ENCODE results near the gene PRELP. TPM values are rescaled to one million over a fixed set of nuclear protein-coding genes. Genes with fewer than 3 reads are reported as not detected.
"Not testable (repeated sequence)": the region's sequence is repeated elsewhere in the genome, so short reads cannot be mapped to it uniquely, and the experiment has no call there.

The PRELP gene
- total RNA-seq, 2 experiments from 2014 or later, result not detected

- H3K9me3 Mint-ChIP-seq; H3K36me3 Mint-ChIP-seq (ENCODE audit: low read depth); DNase-seq; H3K4me3 Mint-ChIP-seq; POLR2A ChIA-PET; H3K27me3 Mint-ChIP-seq; H3K27ac Mint-ChIP-seq: not testable (repeated sequence)
- CTCF ChIA-PET, result interaction anchor here (0.8 to 2.4 kb wide), 3 partner anchors 12 to 214 kb away, joined by 3 to 9 read pairs (median 6); no protein-coding TSS in a partner anchor
- H3K4me1 Mint-ChIP-seq, result peaks cover 18% of the 10 kb centered on the region
Observed at GRCh38 chr1:203518139-203518538, 42.5 kb downstream of the PRELP start.

- peaks cover 14% of the 10 kb centered on the region for H3K4me1 Mint-ChIP-seq
- H3K27ac Mint-ChIP-seq, result no peak overlapping the region
- POLR2A ChIA-PET, result no interaction called here
- no peaks in the 10 kb centered on the region for H3K36me3 Mint-ChIP-seq (ENCODE audit: low read depth)
- H3K4me3 Mint-ChIP-seq, result no peak overlapping the region
- no peak for DNase-seq
- H3K9me3 Mint-ChIP-seq, result no peaks in the 10 kb centered on the region
- H3K27me3 Mint-ChIP-seq, result no peaks in the 10 kb centered on the region
- CTCF ChIA-PET, result interaction anchor here (0.8 to 1.3 kb wide), 4 partner anchors 10 to 213 kb away, joined by 3 to 6 read pairs (median 3); no protein-coding TSS in a partner anchor
Observed at GRCh38 chr1:203518541-203518940, 42.9 kb downstream of the PRELP start.

GRCh38 chr1:203519053-203519840 lies 43.6 kb downstream of the PRELP start:
- no peaks in the 10 kb centered on the region for H3K27me3 Mint-ChIP-seq
- CTCF ChIA-PET, result interaction anchor here (0.8 to 1.6 kb wide), 5 partner anchors 9 to 213 kb away, joined by 3 to 6 read pairs (median 3); no protein-coding TSS in a partner anchor
- H3K27ac Mint-ChIP-seq, result no peak overlapping the region
- H3K36me3 Mint-ChIP-seq (ENCODE audit: low read depth), result no peaks in the 10 kb centered on the region
- no peak for DNase-seq
- peaks cover 7% of the 10 kb centered on the region for H3K4me1 Mint-ChIP-seq
- no peak overlapping the region for H3K4me3 Mint-ChIP-seq
- H3K9me3 Mint-ChIP-seq, result no peaks in the 10 kb centered on the region
- POLR2A ChIA-PET, result no interaction called here

DNA sequence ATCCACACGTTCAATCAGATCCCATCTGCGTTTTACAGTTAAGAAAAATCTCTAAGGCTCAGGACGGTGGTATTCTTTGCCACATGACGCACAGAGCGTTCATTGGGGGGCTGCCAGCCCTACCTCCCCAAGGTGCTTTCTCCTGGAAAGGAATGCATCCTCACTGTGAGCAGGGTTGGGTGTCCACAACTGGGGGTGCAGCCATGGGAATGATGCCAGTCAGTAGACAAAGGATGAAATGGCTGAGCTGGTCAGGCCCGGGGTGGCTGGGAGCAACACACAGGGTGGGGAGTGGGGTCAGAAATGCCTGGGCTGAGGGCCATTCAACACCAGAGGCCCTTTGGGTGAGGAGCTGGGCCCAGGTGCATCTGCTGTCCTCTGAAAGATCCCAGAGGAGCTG lies 44.3 kb downstream of the PRELP start:
- POLR2A ChIA-PET, result no interaction called here
- no peaks in the 10 kb centered on the region for H3K27me3 Mint-ChIP-seq
- no peaks in the 10 kb centered on the region for H3K36me3 Mint-ChIP-seq (ENCODE audit: low read depth)
- no peak overlapping the region for H3K4me3 Mint-ChIP-seq
- CTCF ChIA-PET, result interaction anchor here (1.6 kb wide), 1 partner anchor 13 kb away, joined by 4 read pairs; no protein-coding TSS in a partner anchor
- DNase-seq, result no peak
- peaks cover 3% of the 10 kb centered on the region for H3K4me1 Mint-ChIP-seq
- H3K9me3 Mint-ChIP-seq, result no peaks in the 10 kb centered on the region
- no peak overlapping the region for H3K27ac Mint-ChIP-seq

DNA sequence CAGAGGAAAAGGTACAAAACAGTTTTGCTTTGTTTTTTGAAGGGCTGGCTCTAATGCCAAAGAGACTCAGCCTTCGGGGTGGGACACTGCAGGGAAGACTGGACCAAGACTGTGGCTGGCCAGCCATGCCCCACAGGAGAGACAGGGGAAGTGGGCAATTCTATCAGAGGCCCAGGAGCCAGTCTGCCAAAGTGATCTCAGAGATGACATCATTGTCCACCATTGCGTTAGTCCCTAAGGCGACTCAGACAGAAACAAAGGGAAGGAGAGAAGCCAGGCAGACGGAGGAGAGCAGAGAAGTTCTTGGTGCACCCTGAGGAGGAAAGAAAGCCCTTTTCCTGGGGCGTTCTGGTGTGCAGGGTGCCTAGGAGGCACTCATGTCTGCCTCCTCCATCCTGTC lies 44.7 kb downstream of the PRELP start:
- H3K27me3 Mint-ChIP-seq, result no peaks in the 10 kb centered on the region
- ChIA-PET POLR2A (no interaction called here), CTCF (interaction anchor here (1.6 kb wide), 1 partner anchor 13 kb away, joined by 4 read pairs; no protein-coding TSS in a partner anchor)
- no peaks in the 10 kb centered on the region for H3K36me3 Mint-ChIP-seq (ENCODE audit: low read depth)
- H3K4me3 Mint-ChIP-seq, result no peak overlapping the region
- no peaks in the 10 kb centered on the region for H3K9me3 Mint-ChIP-seq
- no peak overlapping the region for H3K27ac Mint-ChIP-seq
- no peak for DNase-seq
- H3K4me1 Mint-ChIP-seq, result peaks cover 2% of the 10 kb centered on the region

- no peak overlapping the region for H3K4me3 Mint-ChIP-seq
- no peak for DNase-seq
Observed at GRCh38 chr1:203521074-203521794, 45.6 kb downstream of the PRELP start.

DNA sequence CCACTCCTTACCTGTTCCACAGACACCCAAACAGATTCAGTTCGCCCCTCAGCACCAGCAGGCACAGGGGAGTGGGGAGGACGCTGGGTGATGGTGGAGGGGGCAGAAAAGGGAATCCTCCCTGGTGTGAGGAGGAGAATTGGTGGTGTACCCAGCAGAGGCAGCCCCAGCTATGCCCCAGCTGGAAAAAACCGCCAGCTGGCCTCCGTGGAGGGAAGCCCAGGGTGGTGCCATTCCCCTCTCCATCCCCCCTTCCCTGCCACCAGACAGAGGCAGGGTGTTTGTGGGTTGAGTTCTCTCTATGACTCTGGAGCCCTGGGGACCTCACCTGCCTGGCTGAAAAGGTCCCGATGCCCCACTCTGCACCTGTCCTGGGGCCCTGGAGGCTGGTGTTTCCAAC lies 46.2 kb downstream of the PRELP start:
- no peak overlapping the region for H3K27ac Mint-ChIP-seq
- POLR2A ChIA-PET, result no interaction called here

More at GRCh38 chr1:203521074-203521794, 45.6 kb downstream of the PRELP start:
- Mint-ChIP-seq H3K9me3 (no peaks in the 10 kb centered on the region), H3K4me1 (no peaks in the 10 kb centered on the region), H3K27ac (no peak overlapping the region), H3K36me3 (ENCODE audit: low read depth) (no peaks in the 10 kb centered on the region), H3K27me3 (no peaks in the 10 kb centered on the region)
- POLR2A ChIA-PET, result no interaction called here
- CTCF ChIA-PET, result interaction anchor here (0.8 to 1.6 kb wide), 3 partner anchors 14 to 201 kb away, joined by 3 to 5 read pairs (median 4); no protein-coding TSS in a partner anchor

DNA sequence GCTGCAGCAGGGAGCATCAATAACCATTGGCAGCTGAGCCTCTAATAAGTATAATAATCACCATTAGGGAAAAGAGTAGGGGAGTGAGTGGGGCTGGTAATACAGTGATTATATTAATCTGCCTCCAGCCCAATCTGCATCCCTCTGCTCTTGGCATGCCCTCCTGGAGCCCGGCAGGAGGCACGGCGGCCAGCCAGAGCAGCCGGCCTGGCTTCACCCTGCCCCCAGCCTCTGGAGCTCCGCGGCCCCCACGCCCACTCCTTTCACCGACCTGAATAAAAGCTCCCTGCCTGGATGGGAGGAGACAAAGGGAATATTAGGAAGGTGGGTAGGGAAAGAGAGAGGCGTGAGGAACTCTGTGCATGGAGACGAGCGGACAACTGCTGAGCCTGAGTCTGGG lies 46.6 kb downstream of the PRELP start:
- ChIA-PET CTCF (interaction anchor here (0.7 to 1.5 kb wide), 3 partner anchors 17 to 202 kb away, joined by 3 to 5 read pairs (median 3); no protein-coding TSS in a partner anchor), POLR2A (no interaction called here)
- DNase-seq, result no peak
- Mint-ChIP-seq H3K27ac (no peak overlapping the region), H3K4me1 (no peaks in the 10 kb centered on the region), H3K27me3 (no peaks in the 10 kb centered on the region), H3K36me3 (ENCODE audit: low read depth) (no peaks in the 10 kb centered on the region), H3K4me3 (no peak overlapping the region), H3K9me3 (no peaks in the 10 kb centered on the region)

More for the DNA sequence above, 46.2 kb downstream of the PRELP start:
- no peaks in the 10 kb centered on the region for H3K36me3 Mint-ChIP-seq (ENCODE audit: low read depth)
- CTCF ChIA-PET, result interaction anchor here (0.7 to 1.5 kb wide), 3 partner anchors 17 to 201 kb away, joined by 3 to 5 read pairs (median 3); no protein-coding TSS in a partner anchor
- H3K4me3 Mint-ChIP-seq, result no peak overlapping the region
- H3K9me3 Mint-ChIP-seq, result no peaks in the 10 kb centered on the region
- no peaks in the 10 kb centered on the region for H3K27me3 Mint-ChIP-seq
- no peaks in the 10 kb centered on the region for H3K4me1 Mint-ChIP-seq
- DNase-seq, result no peak

DNA sequence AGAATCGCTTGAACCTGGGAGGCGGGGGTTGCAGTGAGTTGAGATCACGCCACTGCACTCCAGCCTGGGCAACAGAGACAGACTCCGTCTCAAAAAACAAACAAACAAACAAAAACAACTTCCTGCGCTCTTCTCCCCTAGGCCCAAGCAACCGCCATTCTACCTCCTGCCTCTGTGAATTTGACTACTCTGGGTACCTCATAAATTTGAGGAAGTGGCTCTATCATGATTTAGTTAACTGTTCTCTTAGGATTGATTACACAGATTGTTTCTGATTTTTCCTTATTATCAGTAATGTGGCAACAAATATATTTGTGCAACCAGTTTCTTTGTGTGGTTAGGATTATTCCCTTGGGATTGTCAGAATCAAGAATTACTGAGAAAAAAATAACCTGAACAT lies 48.1 kb downstream of the PRELP start:
- no peak for DNase-seq
- no peak overlapping the region for H3K27ac Mint-ChIP-seq
- H3K27me3 Mint-ChIP-seq, result no peaks in the 10 kb centered on the region
- H3K36me3 Mint-ChIP-seq (ENCODE audit: low read depth), result no peaks in the 10 kb centered on the region
- no peak overlapping the region for H3K4me3 Mint-ChIP-seq
- POLR2A ChIA-PET, result no interaction called here
- H3K9me3 Mint-ChIP-seq, result no peaks in the 10 kb centered on the region
- CTCF ChIA-PET, result no interaction called here
- no peaks in the 10 kb centered on the region for H3K4me1 Mint-ChIP-seq

- POLR2A ChIA-PET, result no interaction called here
- Mint-ChIP-seq H3K9me3 (no peaks in the 10 kb centered on the region), H3K4me1 (no peaks in the 10 kb centered on the region), H3K27me3 (no peaks in the 10 kb centered on the region), H3K27ac (no peak overlapping the region), H3K4me3 (no peak overlapping the region), H3K36me3 (ENCODE audit: low read depth) (no peaks in the 10 kb centered on the region)
- CTCF ChIA-PET, result interaction anchor here (0.7 kb wide), 1 partner anchor 50 kb away, joined by 3 read pairs; no protein-coding TSS in a partner anchor
- no peak for DNase-seq
Observed at GRCh38 chr1:203524152-203524551, 48.5 kb downstream of the PRELP start.

- no peak for DNase-seq
- no peak overlapping the region for H3K27ac Mint-ChIP-seq
- no peak overlapping the region for H3K4me3 Mint-ChIP-seq
- CTCF ChIA-PET, result interaction anchor here (0.7 kb wide), 1 partner anchor 50 kb away, joined by 3 read pairs; no protein-coding TSS in a partner anchor
- peaks cover 2% of the 10 kb centered on the region for H3K4me1 Mint-ChIP-seq
- no peaks in the 10 kb centered on the region for H3K9me3 Mint-ChIP-seq
- POLR2A ChIA-PET, result no interaction called here
- no peaks in the 10 kb centered on the region for H3K36me3 Mint-ChIP-seq (ENCODE audit: low read depth)
- no peaks in the 10 kb centered on the region for H3K27me3 Mint-ChIP-seq
Observed at GRCh38 chr1:203524824-203525223, 49.2 kb downstream of the PRELP start.

- no peak overlapping the region for H3K27ac Mint-ChIP-seq
- CTCF ChIA-PET, result no interaction called here
- no peak for DNase-seq
- no peaks in the 10 kb centered on the region for H3K27me3 Mint-ChIP-seq
- no peak overlapping the region for H3K4me3 Mint-ChIP-seq
- no peaks in the 10 kb centered on the region for H3K36me3 Mint-ChIP-seq (ENCODE audit: low read depth)
- H3K4me1 Mint-ChIP-seq, result peaks cover 2% of the 10 kb centered on the region
- H3K9me3 Mint-ChIP-seq, result no peaks in the 10 kb centered on the region
- POLR2A ChIA-PET, result no interaction called here
Observed at GRCh38 chr1:203525685-203526084, 50.1 kb downstream of the PRELP start.

GRCh38 chr1:203526130-203526529 lies 50.5 kb downstream of the PRELP start:
- no peak for DNase-seq
- CTCF ChIA-PET, result interaction anchor here (0.5 kb wide), 1 partner anchor 1595 kb away, joined by 3 read pairs; no protein-coding TSS in a partner anchor
- POLR2A ChIA-PET, result no interaction called here
- Mint-ChIP-seq H3K27ac (no peak overlapping the region), H3K4me3 (no peak overlapping the region), H3K36me3 (ENCODE audit: low read depth) (no peaks in the 10 kb centered on the region), H3K4me1 (peaks cover 2% of the 10 kb centered on the region), H3K9me3 (no peaks in the 10 kb centered on the region), H3K27me3 (no peaks in the 10 kb centered on the region)

Measured in activated CD4-positive, alpha-beta T cell treated with anti-CD3 and anti-CD28 coated beads, Interleukin-2, amount 10 ng/mL, durations not matched to agents 7 days and 5 days (primary cell).